GM23338 (cell line): ENCODE measurements around the gene CNOT11.
"Not testable (repeated sequence)": the region's sequence is repeated elsewhere in the genome, so short reads cannot be mapped to it uniquely, and the experiment has no call there.

Source experiments
- EZH2 ChIP-seq: fragments of 200-600 bp; sonication (generic); IDR thresholded peaks from one replicate; pipeline ENCODE4 v1.8.0; 2017; ENCODE audit warnings: antibody characterized with exemption, mild to moderate bottlenecking, low read depth; ENCODE audit not compliant: unreplicated experiment
- EZH2phosphoT487 ChIP-seq: fragments of 200-600 bp; sonication (generic); IDR thresholded peaks from one replicate; pipeline ENCODE4 v1.8.1; 2018; ENCODE audit warnings: antibody characterized with exemption; ENCODE audit not compliant: unreplicated experiment
- JUNB ChIP-seq: IDR thresholded peaks from one replicate; pipeline ENCODE4 v1.6.1; 2016; ENCODE audit warnings: antibody characterized with exemption; ENCODE audit not compliant: unreplicated experiment
- NANOG ChIP-seq: IDR thresholded peaks from 2 replicates; pipeline ENCODE4 v1.6.1; 2016; ENCODE audit warnings: antibody characterized with exemption, borderline replicate concordance
- POLR2AphosphoS5 ChIP-seq: IDR thresholded peaks from 2 replicates; pipeline ENCODE4 v1.6.1; 2016; ENCODE audit warnings: antibody characterized with exemption, low read depth
- ZNF114 ChIP-seq: fragments of 250-450 bp; sonication (Bioruptor Pico); IDR thresholded peaks from 2 replicates; pipeline ENCODE4 v1.5.0; 2020; ENCODE audit warnings: mild to moderate bottlenecking, moderate library complexity
- TF ChIP-seq, protein P1 (sequence below), 2 experiments: fragments of 200-600 bp in 1 of 2; sonication (generic) in 1 of 2; conservative IDR thresholded peaks; 2 replicates each; pipeline versions ENCODE4 v1.5.1 to v1.6.1; 2016 to 2017; ENCODE audit warnings: antibody characterized with exemption in 2 of 2, low read depth in 2 of 2, mild to moderate bottlenecking in 2 of 2, moderate library complexity in 1 of 2
- TF ChIP-seq, protein P2 (sequence below): IDR thresholded peaks from one replicate; pipeline ENCODE4 v1.6.1; 2018; ENCODE audit warnings: antibody characterized with exemption; ENCODE audit not compliant: unreplicated experiment

DNA sequence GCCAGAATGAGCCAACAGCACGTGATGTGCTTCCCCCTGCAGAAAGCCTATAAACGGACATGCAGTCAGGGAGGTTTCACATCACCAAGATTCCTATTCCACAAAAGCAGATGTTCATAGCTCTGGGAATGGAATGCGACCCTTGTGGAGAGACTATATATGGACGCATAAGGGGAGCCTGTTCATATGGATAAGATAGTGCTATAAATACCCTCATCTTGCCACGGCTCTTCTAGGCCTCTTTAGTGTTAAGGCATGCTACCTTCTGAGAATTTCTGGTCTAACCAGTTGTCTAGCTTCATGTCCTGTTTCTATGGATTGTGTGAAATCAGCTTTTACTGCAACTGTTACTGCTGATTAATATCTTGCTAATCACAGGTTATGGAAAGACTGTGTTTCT, 14.7 kb upstream of the CNOT11 start:
- TF ChIP-seq, protein P1, sequence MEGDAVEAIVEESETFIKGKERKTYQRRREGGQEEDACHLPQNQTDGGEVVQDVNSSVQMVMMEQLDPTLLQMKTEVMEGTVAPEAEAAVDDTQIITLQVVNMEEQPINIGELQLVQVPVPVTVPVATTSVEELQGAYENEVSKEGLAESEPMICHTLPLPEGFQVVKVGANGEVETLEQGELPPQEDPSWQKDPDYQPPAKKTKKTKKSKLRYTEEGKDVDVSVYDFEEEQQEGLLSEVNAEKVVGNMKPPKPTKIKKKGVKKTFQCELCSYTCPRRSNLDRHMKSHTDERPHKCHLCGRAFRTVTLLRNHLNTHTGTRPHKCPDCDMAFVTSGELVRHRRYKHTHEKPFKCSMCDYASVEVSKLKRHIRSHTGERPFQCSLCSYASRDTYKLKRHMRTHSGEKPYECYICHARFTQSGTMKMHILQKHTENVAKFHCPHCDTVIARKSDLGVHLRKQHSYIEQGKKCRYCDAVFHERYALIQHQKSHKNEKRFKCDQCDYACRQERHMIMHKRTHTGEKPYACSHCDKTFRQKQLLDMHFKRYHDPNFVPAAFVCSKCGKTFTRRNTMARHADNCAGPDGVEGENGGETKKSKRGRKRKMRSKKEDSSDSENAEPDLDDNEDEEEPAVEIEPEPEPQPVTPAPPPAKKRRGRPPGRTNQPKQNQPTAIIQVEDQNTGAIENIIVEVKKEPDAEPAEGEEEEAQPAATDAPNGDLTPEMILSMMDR (conservative IDR thresholded peaks at IDR 0.05; ENCODE audit: low read depth in 2 of 2): not testable (repeated sequence)
- TF ChIP-seq EZH2; POLR2AphosphoS5; EZH2phosphoT487; NANOG; ZNF114 (CRISPR knock-in tag); JUNB: not testable (repeated sequence)
- TF ChIP-seq, protein P2, sequence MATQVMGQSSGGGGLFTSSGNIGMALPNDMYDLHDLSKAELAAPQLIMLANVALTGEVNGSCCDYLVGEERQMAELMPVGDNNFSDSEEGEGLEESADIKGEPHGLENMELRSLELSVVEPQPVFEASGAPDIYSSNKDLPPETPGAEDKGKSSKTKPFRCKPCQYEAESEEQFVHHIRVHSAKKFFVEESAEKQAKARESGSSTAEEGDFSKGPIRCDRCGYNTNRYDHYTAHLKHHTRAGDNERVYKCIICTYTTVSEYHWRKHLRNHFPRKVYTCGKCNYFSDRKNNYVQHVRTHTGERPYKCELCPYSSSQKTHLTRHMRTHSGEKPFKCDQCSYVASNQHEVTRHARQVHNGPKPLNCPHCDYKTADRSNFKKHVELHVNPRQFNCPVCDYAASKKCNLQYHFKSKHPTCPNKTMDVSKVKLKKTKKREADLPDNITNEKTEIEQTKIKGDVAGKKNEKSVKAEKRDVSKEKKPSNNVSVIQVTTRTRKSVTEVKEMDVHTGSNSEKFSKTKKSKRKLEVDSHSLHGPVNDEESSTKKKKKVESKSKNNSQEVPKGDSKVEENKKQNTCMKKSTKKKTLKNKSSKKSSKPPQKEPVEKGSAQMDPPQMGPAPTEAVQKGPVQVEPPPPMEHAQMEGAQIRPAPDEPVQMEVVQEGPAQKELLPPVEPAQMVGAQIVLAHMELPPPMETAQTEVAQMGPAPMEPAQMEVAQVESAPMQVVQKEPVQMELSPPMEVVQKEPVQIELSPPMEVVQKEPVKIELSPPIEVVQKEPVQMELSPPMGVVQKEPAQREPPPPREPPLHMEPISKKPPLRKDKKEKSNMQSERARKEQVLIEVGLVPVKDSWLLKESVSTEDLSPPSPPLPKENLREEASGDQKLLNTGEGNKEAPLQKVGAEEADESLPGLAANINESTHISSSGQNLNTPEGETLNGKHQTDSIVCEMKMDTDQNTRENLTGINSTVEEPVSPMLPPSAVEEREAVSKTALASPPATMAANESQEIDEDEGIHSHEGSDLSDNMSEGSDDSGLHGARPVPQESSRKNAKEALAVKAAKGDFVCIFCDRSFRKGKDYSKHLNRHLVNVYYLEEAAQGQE: not testable (repeated sequence)
